Globus pallidus (tissue), 1 donor: ENCODE data around the gene NCR3LG1.

Experiments used
- DNase-seq: peaks from one replicate; pipeline ENCODE4 v3.0.0-alpha.2; 2015; ENCODE audit warnings: low spot score

Gene NCR3LG1

DNA sequence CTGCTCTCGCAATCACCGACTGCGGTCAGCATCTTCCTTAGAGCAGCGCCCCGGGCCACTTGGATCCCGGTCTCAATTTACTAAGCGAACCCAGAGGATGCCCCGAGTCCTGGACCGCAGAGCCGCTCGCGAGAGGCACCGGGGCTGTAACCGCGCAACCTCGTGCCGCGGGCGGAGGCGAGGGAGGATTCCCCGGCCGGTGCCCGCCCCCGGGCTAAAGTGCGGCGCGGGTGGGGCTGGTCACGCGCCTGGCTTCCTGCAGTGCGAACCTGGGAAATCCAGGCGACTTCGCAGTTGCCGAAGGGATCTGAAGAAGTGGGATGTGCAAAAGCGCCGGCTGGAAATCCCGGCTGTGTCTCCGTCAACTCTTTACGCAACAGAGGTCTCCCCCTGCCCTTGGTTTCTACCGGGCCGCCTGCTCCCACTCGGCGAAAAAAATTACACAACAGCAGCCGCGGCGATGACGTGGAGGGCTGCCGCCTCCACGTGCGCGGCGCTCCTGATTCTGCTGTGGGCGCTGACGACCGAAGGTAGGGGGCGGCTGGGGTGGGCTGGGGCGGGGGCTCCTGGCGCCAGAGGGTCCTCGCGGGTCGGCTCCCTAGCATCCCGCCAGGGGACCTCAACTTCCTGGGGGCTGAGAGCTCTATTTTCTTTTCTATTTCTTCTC, at the start of gene NCR3LG1:
NCR3LG1 (plus strand) TSS at position 291 of the 667 bp plus-strand sequence; CDS start at position 461, 170 bp downstream.
- peak; percentile 23 for DNase-seq

- DNase-seq = no peak
Measured at GRCh38 chr11:17313349-17314231, 38.0 kb upstream of the NCR3LG1 start.

DNA sequence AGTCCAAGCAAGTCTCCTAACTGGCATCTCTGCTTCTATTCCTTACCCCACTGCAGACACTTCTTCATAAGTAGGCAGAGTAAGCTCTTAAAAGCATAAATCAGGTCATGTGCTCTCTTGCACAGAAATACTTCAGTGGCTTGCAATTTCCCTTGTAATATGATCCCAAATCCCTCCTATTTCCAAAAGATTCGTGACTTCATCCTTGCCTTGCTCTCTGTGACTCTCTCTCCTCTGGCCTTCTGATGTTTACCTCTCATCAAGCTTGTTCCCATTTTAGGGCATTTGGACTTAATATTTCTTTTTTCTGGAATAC, 37.4 kb upstream of the NCR3LG1 start:
- no peak for DNase-seq

GRCh38 chr11:17314904-17315426, 36.6 kb upstream of the NCR3LG1 start:
- no peak for DNase-seq

- no peak for DNase-seq
Measured at GRCh38 chr11:17328871-17329494, 22.6 kb upstream of the NCR3LG1 start.

- DNase-seq = no peak
Measured at GRCh38 chr11:17331669-17332068, 19.9 kb upstream of the NCR3LG1 start.

GRCh38 chr11:17333799-17334586, 17.6 kb upstream of the NCR3LG1 start:
- no peak for DNase-seq

DNA sequence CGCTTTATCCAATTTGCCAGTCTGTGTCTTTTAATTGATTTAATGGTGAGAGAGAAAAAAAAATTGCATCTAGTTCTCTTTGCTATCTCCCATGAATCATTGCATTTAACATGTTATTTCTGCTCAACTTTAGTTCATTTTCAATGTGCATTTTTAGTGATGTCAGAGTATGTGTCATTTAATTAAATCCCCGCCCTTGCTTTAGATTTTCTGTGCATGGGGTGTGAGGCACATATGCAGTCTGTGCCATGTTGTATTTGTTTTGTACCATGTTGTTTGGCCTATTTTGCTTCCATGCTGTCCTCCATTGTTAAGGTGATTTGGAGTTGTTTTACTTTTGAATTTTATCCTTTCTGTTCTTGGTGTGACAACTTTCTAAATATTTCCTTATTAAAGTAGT, 8.3 kb upstream of the NCR3LG1 start:
- DNase-seq = no peak

DNA sequence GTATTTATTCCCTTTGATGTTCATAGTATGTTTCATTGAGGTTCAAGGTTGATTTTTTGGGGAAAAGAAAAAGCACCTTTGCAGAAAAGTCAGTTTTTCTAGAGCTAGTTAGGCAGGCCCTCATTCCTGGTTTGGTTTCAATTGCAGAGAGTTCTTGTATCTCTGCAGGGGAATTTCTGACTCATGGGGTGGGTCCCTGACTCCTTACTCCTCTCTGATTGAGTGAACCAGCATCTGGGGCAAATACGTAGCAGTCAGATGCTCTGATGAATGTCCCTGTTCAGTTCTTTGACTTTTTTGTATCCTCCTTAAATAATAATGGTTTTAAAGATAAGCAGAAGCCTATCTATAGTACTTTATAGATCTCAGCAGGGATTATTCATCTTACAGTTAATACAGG, 7.7 kb upstream of the NCR3LG1 start:
- no peak for DNase-seq

DNA sequence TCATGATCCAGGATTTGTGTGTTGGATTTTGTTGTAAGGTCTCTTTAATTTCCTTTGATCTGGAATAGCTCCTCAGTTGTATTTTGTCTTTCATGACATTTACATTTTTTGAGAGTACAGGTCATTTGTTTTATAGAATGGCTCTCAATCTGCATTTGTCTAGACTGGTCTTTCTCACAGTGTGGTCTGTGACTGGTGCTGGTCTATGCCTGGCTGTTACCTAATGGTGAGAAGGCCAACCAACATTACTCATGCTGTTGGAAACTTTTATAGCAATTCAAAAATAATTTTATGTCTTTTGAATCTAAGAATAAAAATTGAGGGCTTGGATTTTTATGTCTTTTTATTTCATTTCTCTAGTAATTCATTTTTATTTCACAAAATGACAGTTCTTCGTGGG, 3.9 kb upstream of the NCR3LG1 start:
- no peak for DNase-seq

GRCh38 chr11:17350455-17351171, 987 bp upstream of the NCR3LG1 start:
- DNase-seq = no peak

GRCh38 chr11:17351172-17351509, 459 bp upstream of the NCR3LG1 start:
- DNase-seq = no peak

DNA sequence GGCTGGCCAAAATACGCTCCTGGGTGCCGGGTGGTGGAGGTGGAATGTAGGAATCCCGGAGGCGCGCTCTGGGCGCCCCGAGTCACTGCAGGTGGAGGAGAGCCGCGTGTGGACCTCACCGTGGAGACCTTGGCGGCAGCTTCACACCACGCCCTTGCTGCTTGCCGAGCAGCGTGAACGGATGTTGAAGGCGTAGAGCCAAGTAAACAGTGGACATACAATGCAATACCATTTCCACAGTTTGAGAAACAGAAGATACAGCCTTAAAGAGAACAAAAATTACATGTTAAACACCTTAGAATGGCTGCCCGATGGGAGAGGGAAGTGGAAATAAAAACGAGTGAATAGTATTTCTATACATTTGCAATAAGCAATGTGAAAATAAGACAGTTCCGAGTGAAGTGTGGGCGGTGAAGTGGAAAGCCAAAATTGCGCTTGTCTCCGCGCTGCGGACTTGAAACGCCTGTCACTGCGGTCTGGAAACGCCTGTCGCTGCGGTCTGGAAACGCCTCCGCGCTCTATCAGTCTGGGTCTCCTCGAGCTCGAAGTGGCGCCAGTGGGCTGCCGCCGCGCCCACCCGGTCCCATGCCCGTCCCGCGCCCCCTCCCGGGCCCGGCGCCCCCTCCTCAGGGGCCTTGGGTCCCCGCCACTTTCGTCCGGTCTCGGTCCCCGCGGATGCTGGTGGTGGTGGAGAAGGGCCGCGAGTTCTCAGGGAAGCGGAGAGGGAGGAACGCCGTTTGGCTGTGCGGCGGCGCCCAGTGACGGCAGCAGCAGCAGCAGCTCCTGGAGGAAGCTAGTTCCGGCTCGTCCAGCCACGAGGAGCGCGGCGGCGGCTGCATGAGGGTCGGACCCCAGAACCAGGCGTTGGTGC, 1.6 kb downstream of the NCR3LG1 start:
- DNase-seq = peak; percentile 50

DNA sequence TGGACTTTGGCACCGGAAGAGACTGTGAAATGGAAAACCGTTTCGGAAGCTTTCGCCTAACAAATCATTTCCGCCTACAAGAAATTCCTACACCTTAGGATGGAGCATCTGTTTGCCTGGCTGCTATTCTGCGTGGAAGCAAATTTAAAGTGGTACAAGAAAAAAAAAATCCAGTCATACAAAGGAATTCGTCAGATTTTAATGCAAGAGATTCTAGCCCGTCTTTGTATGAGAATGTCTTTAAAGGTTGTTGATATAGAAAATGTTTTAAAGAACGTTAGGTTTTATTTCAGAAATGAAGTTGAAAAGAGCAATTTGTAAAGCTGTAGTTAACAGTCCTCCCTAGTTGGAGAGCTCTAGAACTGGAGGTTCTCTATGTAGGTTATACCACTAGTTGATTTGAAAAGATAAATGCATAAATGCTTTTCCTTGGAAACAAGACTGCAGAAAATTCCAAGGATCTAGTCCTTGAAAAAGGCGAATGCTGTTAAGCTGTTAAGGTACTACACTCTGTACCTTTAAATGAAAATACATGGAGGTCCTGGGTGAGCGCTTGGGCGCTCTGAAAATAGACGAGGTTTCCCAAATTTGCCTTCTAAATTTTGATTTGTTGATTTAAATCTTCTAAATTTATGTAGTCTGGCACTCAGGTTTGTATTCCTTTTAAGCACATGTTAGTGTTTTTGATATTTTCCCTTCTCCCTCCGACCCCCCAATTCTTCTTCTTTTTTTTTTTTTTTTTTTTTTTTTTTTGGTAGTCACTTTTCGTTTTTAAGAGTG, 2.4 kb downstream of the NCR3LG1 start:
- no peak for DNase-seq

- peak; percentile 67 for DNase-seq
Measured at GRCh38 chr11:17354601-17354991, 3.0 kb downstream of the NCR3LG1 start.

DNA sequence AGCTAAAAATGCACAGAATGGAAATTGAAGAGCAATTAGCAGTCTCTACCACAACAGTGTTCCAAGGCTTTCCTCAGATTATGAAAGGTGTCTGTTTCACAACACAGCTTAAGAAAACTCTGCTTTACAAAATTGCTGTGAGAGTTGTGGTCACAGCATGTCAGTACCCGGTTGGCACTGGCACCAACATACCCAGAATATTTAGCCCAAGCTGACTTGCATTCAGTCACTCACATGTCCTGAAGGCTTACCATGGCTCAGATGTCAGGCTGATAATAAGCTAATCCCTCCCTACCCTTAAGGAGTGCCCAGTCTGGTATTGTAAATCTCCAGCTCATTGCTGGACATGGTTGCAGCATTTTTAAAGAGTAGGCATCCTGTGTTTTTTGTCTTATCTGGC, 14.9 kb downstream of the NCR3LG1 start:
- DNase-seq = no peak

GRCh38 chr11:17368551-17368950, 17.0 kb downstream of the NCR3LG1 start:
- no peak for DNase-seq

DNA sequence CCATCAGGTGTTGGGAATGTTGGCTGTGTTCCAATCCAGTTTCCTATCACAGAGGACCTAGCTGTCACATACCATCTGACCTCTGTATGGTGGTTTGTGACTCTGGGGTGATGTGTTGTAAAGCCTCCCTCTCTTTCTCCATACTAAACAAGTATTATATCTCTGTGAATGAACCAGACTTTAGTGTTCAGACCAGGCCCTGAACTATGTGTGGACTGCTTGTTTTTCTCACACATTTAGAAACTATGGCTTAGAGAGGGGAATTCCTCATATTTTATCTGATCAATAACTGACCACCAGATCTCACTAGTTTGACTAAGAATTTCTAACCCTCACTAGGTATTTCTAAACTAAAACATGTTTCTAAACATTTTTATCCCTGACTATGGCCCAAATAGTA, 17.5 kb downstream of the NCR3LG1 start:
- DNase-seq = no peak

DNA sequence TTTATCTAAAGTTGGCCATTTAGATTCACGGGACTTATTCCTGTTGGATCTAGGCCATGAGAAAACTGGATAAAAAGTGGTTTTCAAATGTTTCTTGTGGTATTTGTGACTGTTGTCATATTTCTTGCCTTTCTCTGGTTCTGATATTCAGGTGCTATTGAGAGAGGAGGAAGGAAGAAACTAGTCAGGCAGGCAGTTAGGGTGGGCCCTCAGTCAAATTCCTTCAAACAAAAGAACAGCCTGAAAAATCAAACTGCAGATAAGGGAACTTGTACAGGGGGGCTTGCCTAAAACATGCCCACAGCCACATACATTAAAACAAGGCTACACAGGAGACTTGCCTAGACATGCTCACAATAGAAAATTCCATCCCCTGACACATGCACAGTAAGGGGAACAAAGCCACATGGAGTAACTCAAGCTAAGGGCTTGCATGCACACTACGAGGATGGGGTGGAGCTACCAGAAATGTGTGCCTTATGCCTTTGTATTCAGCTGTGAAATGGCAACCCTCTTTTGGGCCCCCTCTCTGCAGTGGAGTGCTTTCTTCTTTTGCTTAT, 18.2 kb downstream of the NCR3LG1 start:
- DNase-seq = no peak
